Sigmoid colon (tissue), 3 donors: Measurements from ENCODE around the gene PRRT2.

Source experiments
- CTCF ChIP-seq, 4 experiments: fragments of 450-650 bp in 3 of 4; fragments of 200-600 bp in 1 of 4; IDR thresholded peaks; one replicate each; pipeline ENCODE4 v1.5.1; 2016 to 2019; ENCODE audit warnings: antibody characterized with exemption in 4 of 4, mild to moderate bottlenecking in 3 of 4, moderate library complexity in 2 of 4
- POLR2A ChIP-seq, 2 donors: fragments of 450-650 bp; IDR thresholded peaks; one replicate each; pipeline ENCODE4 v1.6.1; 2016; ENCODE audit warnings: antibody characterized with exemption in 2 of 2, mild to moderate bottlenecking in 2 of 2, moderate library complexity in 2 of 2

GRCh38 chr16:29849505-29849904, 37.5 kb downstream of the PRRT2 start:
- TF ChIP-seq CTCF (IDR thresholded peaks at IDR 0.05) (no peak), POLR2A (IDR thresholded peaks at IDR 0.05) (no peak)
